ENCODE data around the gene MRPL24.

DNA sequence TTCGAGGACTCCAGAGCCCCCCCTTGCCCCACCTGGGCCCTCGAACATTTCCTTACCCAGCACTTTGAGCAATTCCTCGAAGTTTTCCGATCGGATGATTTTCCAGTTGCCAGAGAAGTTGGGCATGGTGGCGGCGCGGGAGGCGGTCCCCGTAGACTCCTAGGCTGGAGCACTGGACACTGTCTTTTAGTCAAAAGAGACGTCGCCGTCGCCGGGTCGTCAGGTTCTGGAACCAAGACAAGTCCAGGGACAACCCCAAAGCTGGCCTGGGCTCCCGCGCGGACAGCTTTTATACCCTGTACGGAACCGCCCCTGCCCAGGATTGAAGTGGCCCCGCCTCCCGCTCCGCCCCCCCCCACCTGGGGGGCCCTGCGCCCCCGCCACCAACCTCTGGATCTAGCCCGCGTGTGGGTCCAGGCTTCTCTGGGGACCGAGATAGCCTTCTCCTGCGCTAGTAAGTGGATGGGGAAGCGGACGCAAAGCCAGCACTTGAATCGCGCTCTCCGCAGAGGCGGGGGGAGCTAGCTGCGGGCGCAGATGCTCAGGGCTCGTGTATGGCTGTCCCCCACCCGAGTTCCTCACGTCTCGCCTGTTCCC, 35.5 kb downstream of the MRPL24 start, which contains the start of gene CRABP2:
- TF ChIP-seq, protein P1, sequence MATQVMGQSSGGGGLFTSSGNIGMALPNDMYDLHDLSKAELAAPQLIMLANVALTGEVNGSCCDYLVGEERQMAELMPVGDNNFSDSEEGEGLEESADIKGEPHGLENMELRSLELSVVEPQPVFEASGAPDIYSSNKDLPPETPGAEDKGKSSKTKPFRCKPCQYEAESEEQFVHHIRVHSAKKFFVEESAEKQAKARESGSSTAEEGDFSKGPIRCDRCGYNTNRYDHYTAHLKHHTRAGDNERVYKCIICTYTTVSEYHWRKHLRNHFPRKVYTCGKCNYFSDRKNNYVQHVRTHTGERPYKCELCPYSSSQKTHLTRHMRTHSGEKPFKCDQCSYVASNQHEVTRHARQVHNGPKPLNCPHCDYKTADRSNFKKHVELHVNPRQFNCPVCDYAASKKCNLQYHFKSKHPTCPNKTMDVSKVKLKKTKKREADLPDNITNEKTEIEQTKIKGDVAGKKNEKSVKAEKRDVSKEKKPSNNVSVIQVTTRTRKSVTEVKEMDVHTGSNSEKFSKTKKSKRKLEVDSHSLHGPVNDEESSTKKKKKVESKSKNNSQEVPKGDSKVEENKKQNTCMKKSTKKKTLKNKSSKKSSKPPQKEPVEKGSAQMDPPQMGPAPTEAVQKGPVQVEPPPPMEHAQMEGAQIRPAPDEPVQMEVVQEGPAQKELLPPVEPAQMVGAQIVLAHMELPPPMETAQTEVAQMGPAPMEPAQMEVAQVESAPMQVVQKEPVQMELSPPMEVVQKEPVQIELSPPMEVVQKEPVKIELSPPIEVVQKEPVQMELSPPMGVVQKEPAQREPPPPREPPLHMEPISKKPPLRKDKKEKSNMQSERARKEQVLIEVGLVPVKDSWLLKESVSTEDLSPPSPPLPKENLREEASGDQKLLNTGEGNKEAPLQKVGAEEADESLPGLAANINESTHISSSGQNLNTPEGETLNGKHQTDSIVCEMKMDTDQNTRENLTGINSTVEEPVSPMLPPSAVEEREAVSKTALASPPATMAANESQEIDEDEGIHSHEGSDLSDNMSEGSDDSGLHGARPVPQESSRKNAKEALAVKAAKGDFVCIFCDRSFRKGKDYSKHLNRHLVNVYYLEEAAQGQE (IDR thresholded peaks at IDR 0.05; ENCODE audit: borderline replicate concordance), result no peak
- TF ChIP-seq, protein P1 (CRISPR knock-in tag; IDR thresholded peaks at IDR 0.05; ENCODE audit: low read depth), result no peak
- TF ChIP-seq, protein P2, sequence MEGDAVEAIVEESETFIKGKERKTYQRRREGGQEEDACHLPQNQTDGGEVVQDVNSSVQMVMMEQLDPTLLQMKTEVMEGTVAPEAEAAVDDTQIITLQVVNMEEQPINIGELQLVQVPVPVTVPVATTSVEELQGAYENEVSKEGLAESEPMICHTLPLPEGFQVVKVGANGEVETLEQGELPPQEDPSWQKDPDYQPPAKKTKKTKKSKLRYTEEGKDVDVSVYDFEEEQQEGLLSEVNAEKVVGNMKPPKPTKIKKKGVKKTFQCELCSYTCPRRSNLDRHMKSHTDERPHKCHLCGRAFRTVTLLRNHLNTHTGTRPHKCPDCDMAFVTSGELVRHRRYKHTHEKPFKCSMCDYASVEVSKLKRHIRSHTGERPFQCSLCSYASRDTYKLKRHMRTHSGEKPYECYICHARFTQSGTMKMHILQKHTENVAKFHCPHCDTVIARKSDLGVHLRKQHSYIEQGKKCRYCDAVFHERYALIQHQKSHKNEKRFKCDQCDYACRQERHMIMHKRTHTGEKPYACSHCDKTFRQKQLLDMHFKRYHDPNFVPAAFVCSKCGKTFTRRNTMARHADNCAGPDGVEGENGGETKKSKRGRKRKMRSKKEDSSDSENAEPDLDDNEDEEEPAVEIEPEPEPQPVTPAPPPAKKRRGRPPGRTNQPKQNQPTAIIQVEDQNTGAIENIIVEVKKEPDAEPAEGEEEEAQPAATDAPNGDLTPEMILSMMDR (IDR thresholded peaks at IDR 0.05 in 2 of 3, conservative IDR thresholded peaks at IDR 0.05 in 1 of 3; ENCODE audit: insufficient read depth in 2 of 3, low read depth in 1 of 3, low read length in 3 of 3), result no peak
- TF ChIP-seq, protein P3, sequence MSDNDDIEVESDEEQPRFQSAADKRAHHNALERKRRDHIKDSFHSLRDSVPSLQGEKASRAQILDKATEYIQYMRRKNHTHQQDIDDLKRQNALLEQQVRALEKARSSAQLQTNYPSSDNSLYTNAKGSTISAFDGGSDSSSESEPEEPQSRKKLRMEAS (CRISPR knock-in tag; IDR thresholded peaks at IDR 0.05), result no peak
- TF ChIP-seq PYGO2 (tag; IDR thresholded peaks at IDR 0.05) (no peak), PCBP2 (IDR thresholded peaks at IDR 0.05; ENCODE audit: low read depth, low read length, poor library complexity, severe bottlenecking) (no peak), SIN3B (IDR thresholded peaks at IDR 0.05; ENCODE audit: low read depth) (no peak), NR4A1 (CRISPR knock-in tag; IDR thresholded peaks at IDR 0.05) (no peak), NR4A1 (tag; IDR thresholded peaks at IDR 0.05) (no peak), SMARCC2 (IDR thresholded peaks at IDR 0.05; ENCODE audit: low read depth) (no peak), MCM7 (IDR thresholded peaks at IDR 0.05) (no peak), HIVEP1 (CRISPR knock-in tag; IDR thresholded peaks at IDR 0.05) (no peak), GABPA (tag; conservative IDR thresholded peaks at IDR 0.05; ENCODE audit: low read depth) (no peak), TAF1 (IDR thresholded peaks at IDR 0.05; ENCODE audit: control insufficient read depth, extremely low read depth, insufficient read depth, low read length, severe bottlenecking) (no peak)
- TF ChIP-seq, protein P4, sequence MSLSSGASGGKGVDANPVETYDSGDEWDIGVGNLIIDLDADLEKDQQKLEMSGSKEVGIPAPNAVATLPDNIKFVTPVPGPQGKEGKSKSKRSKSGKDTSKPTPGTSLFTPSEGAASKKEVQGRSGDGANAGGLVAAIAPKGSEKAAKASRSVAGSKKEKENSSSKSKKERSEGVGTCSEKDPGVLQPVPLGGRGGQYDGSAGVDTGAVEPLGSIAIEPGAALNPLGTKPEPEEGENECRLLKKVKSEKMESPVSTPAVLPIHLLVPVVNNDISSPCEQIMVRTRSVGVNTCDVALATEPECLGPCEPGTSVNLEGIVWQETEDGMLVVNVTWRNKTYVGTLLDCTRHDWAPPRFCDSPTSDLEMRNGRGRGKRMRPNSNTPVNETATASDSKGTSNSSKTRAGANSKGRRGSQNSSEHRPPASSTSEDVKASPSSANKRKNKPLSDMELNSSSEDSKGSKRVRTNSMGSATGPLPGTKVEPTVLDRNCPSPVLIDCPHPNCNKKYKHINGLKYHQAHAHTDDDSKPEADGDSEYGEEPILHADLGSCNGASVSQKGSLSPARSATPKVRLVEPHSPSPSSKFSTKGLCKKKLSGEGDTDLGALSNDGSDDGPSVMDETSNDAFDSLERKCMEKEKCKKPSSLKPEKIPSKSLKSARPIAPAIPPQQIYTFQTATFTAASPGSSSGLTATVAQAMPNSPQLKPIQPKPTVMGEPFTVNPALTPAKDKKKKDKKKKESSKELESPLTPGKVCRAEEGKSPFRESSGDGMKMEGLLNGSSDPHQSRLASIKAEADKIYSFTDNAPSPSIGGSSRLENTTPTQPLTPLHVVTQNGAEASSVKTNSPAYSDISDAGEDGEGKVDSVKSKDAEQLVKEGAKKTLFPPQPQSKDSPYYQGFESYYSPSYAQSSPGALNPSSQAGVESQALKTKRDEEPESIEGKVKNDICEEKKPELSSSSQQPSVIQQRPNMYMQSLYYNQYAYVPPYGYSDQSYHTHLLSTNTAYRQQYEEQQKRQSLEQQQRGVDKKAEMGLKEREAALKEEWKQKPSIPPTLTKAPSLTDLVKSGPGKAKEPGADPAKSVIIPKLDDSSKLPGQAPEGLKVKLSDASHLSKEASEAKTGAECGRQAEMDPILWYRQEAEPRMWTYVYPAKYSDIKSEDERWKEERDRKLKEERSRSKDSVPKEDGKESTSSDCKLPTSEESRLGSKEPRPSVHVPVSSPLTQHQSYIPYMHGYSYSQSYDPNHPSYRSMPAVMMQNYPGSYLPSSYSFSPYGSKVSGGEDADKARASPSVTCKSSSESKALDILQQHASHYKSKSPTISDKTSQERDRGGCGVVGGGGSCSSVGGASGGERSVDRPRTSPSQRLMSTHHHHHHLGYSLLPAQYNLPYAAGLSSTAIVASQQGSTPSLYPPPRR (CRISPR knock-in tag; IDR thresholded peaks at IDR 0.05; ENCODE audit: borderline replicate concordance), result no peak
